ENCODE data around the gene SLC35B2. TPM values are rescaled to one million over a fixed set of nuclear protein-coding genes. Genes with fewer than 3 reads are reported as not detected.

Gene SLC35B2
- polyA plus RNA-seq, 3 donors: 46.7 to 56.2 (median 48.8) TPM

DNA sequence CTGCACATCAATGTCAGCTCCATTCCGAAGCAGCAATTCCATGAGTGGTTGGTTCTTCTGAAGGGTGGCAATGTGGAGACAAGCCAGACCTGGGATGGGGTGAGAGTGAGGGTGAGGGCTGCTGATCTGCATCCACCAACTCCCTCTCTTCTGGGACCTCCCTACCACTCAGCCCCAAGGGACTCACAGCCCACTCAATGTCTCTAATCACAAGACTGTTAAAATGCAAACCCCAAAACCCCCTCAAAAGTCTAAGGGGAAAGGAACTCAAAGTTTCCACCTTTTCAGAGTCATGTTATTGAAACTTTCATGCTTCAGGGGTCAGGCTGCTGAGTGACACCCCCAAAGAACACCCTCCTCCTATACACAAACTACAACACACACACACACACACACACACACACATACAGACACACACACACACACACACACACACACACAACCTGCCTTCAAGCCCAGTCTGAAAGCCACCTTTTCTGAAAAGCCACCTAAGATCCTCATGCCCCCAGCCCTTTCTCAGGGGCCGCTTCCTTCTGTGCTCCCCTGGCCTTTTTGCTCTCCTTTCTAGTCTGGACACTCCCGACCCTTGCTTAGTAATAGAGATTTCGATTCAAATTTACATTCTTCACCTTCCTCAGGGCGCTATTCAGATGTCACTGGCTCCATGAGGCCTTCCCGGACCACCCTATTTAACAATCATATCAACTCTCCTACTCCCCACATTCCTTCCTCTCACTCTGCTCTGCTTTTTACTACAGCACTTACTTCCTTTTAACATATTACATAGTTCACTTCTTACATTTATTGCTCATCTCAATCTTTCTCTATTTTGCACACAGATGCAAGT is 3.3 kb upstream of the SLC35B2 start:
- no peak for DNase-seq (ENCODE audit: extremely low read depth in 1 of 11, low read depth in 9 of 11, low spot score in 4 of 11)

DNA sequence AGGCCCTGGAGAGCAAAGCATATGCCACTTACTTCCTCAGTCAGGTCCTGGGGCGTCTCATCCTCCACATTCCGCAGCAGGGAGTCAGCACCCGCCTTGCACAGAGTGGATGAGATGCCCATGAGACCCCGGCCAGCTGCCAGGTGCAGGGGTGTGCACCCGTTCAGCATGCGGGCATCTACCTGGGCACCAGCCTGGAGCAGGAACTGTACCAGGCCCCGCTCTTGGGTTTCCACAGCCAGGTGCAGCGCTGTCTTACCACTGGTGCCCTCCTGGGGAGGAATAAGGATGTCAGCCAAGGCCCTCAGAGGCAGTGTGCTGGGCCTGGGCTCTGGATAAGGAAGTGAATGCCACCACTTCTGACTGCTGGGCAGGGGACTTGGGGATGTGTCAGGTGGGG is 2.7 kb upstream of the SLC35B2 start:
- no peak for DNase-seq (ENCODE audit: extremely low read depth in 1 of 11, low read depth in 9 of 11, low spot score in 4 of 11)

DNA sequence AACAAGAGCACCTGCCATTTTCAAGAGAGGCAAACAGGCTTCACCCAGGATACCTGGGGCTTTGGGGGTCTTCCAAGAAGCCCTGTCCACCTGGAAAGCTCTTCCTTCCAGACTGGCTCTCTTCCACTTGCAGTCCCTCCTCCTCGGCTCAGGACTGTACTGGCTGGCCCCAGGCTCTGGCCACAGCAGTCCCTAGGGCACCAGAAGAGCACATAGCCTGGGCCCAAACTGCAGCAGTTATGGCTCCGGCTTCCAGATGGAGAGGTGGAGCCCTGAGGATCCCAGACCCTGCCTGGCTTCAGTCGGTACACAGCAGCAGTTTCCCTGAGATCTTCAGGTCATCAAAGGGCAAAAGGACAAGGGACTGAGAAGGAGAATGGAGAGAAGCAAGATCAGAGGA is 1.6 kb upstream of the SLC35B2 start:
- DNase-seq (ENCODE audit: extremely low read depth in 1 of 11, low read depth in 9 of 11, low spot score in 4 of 11): no peak

DNA sequence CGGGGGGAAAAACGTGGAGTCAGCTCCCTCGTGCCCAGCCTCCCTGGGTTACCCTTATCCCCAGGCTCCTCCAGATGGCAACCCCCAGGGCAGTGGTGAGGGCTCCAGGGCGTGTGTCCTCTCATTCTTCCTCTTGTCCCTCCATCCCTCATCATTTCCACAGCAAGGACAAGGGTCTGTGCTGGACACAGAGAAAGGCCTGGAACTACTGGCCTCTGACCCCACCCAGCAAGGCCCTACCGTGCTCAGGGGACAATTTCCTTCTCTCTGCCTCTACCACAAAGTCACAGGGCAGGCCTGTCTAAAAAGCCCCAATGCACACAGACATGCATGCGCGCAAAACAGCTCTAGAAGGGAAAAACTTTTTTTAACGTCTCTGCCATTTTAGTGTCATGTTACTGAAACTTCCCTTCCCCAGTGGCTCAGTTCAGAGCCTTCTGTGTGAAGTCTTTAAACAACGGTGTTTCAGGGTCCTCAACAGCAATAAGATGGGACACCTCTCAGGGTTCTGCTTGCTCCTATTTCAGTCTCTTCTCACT is 1.1 kb upstream of the SLC35B2 start:
- no peak for DNase-seq (ENCODE audit: extremely low read depth in 1 of 11, low read depth in 9 of 11, low spot score in 4 of 11)

DNA sequence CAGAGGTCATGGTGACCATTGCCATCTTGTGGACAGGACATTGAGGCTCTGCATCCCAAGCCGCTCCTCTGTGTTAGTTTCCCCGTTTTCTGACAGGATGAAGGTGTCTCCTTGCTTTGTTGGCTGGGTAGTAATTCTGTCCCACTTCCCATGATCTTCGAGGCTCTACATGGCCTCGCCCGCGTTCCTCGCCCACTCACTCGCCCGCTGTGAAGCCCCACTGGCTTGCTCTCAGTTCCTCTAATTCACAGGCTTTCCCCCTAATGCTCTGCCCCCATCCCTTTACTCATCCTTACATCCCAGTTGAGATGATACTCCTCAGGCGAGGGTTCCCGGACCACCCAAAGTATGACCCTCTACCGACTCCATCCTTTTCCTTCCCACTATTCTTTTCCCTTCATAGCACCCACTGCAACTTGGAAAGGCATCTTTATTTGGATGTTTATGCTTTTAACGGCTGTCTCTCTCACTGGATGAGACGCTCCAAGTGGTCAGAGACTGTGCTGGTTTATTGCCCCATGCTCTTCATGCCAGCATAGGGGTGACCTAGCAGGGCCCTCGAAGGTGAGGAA is 511 bp upstream of the SLC35B2 start:
- DNase-seq (ENCODE audit: extremely low read depth in 1 of 11, low read depth in 9 of 11, low spot score in 4 of 11): no peak

DNA sequence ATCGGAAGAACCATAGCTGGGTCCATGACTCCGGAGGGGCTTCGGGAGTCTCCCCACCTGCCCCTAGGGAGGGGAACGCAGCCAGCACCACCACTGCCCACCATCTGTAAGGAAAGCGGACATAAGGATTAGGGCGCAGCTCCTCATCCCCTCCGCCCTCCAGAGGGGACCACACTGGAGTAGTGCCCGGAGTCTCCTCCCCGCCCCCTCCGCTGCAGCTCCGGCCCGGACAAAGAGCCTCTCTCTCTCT is 628 bp downstream of the SLC35B2 start:
- no peak for DNase-seq (ENCODE audit: extremely low read depth in 1 of 11, low read depth in 9 of 11, low spot score in 4 of 11)

DNA sequence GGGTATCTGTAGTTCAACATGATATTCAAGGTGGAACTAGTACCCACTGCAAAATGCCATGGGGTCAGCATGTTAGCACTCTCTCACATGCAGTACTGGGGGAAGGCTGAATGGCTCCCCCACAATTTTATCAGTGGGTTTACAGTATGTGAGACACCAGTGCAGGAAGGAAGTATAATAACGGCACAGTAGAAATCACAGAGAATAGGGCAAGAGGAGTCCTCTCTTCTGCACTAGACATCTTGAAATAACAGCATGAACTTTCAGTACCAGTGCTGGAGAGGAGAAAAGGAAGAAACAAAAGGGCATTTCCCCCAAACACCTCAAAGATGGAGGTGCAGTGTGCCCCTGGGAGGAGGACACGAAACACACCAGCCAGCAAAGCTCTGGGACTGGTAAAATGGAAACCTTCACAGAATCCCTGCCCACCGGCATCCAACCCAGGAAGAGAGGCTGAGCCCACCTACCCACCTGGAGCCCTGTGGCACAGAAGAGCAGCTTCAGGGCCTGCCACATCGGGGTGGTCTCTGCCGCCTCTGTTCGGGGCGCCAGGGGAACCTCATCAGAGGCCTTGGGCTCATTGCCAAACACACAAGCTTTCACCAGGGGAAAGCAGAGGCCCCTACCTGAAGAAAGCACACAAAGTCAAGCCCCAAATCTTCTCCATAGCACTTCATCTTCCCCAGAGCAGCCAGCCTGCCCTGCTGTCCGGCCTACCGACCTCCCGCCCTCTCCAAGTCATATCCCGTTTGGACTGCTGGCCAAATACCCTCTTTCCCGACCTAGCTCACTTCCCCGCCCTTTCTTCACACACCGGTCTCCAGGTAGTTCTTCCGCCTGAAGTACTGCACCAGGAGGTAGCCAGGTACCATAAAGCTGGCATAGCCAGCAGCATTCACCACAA is 1.2 kb downstream of the SLC35B2 start:
- DNase-seq (ENCODE audit: extremely low read depth in 1 of 11, low read depth in 9 of 11, low spot score in 4 of 11): no peak

DNA sequence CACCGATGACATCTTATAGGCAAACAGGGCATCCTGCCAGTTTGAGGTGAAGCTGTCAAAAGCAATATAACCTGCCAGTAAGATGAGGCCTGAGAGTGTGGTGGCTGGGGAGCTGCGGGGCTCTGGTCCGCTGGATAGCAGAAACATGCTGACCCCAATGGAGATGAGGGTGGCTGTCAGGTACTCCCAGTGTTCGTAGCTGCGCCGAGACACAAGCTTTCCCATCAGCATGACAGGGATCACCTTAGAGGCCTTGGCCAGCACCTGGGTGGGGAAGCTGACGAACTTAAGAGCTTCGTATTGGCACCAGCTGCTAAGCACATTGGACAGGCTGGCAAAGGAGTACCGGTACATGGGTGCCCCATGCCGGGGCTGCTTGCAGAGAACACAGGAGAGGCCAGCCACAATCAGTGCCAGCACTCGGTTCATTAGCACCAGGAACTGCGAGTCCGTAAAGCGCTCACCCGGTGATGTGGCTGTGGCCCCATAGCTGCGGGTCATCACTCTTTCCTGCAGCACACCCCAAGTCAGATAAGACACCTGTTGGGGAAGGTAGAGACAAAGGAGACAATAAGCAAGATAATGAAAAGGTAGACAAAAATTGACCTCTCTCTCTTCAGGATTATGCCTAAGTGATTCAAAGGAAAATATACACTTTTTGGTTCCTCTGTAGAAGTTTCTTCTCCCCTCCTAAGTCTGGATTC is 2.1 kb downstream of the SLC35B2 start:
- DNase-seq (ENCODE audit: extremely low read depth in 1 of 11, low read depth in 9 of 11, low spot score in 4 of 11): no peak

DNA sequence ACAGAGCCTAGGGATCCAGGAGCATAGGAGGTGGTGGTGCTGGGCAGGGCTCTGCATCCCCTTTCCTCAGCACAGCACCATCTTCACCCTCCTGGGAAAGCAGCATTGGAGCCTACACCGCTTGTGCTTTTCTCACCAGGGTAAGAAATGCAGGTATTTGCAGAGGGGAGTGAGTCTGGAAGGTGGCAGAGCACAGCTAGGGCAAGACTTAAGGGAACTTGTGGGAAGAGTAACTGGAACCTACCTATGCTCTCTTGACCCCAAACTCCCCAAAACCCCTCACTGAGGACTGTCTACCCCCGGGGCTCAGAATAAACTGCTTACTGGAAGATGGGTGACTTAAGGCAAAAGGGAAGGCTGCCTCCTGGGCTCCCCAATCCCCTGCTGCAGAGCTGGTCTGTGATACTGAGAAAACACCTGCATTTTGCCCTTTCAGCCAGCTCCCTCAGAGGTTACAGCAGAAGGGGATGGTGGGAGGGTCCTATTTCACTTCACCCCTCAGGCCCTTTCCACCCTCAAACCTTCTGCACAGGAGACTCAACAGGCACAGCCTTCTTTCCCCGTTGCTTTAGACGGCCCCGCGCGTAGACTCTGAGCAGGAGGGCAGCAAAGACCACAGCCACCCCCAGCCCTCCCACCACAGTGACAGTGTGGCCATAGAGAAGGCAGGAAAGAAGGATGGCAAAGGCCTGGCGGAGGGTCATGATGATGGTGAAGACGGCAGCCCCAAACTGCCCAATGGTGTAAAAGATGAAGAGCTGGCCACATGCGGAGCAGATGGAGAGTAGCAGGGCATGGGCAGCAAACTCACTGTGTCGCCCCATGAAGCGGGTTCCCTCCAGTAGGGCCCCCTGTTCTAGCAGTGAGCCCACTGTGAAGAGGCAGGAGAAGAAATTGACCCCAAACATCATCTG is 2.9 kb downstream of the SLC35B2 start:
- DNase-seq (ENCODE audit: extremely low read depth in 1 of 11, low read depth in 9 of 11, low spot score in 4 of 11): no peak

DNA sequence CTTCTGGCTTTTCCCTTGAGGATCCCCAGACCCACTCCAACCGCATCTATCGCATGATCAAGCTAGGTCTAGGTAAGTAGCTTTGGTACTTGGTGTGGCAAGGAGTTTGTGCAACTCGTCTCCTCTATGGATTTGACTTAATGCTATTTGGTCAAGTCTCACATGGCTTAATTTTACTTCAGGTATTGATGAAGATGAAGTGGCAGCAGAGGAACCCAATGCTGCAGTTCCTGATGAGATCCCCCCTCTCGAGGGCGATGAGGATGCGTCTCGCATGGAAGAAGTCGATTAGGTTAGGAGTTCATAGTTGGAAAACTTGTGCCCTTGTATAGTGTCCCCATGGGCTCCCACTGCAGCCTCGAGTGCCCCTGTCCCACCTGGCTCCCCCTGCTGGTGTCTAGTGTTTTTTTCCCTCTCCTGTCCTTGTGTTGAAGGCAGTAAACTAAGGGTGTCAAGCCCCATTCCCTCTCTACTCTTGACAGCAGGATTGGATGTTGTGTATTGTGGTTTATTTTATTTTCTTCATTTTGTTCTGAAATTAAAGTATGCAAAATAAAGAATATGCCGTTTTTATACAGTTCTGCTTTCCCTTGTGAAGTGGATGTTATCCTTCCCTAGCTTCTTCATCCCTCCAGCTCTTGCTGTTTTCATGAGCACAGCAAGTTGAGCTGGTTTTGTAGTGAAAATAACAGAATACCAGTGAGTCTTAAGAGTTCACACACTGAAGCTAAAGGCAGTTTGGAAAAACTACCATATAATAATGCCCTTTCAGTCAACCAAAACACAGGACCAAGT is 3.8 kb downstream of the SLC35B2 start:
- DNase-seq (ENCODE audit: extremely low read depth in 1 of 11, low read depth in 9 of 11, low spot score in 4 of 11): no peak

DNA sequence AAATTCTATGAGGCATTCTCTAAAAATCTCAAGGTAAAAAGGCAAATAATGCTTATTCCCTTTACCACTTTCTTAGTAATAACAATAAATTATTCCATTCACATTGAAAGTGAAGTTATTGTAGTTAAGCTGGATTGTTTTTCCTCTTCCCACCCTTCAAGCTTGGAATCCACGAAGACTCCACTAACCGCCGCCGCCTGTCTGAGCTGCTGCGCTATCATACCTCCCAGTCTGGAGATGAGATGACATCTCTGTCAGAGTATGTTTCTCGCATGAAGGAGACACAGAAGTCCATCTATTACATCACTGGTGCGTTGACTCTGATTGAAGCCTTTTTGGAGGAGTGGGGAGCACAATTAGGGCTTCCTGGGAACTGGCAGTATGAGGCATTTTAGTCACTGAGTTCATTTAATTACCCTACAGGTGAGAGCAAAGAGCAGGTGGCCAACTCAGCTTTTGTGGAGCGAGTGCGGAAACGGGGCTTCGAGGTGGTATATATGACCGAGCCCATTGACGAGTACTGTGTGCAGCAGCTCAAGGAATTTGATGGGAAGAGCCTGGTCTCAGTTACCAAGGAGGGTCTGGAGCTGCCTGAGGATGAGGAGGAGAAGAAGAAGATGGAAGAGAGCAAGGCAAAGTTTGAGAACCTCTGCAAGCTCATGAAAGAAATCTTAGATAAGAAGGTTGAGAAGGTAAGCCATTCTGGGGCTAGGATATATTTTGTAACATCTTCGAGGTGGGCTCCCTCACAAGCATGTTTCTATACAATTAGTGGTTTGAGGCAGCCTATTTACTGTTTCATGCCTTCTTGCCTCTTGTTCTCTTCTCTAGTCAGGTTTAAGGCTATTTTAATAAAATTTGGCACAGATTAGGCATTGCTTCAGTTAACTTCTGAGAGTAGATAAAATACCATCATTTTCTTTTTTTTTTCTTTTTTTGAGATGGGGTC is 5.5 kb downstream of the SLC35B2 start:
- no peak for DNase-seq (ENCODE audit: extremely low read depth in 1 of 11, low read depth in 9 of 11, low spot score in 4 of 11)

DNA sequence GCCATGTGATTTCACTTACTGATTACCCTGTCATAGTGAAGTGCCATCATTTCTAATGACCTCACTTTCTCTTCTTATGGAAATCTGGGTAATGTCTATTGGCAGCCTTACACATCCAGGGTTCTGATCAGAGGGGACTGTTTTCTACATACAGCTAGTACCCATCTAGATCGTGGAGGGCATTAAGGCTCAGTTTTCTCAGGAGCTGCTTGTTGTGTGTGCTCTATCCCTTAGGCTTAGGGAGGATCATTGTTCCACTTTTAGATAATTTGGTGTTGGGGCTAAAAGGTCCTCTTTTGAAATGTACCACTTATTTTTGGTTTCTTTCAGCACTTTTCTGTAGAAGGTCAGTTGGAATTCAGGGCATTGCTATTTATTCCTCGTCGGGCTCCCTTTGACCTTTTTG is 6.6 kb downstream of the SLC35B2 start:
- no peak for DNase-seq (ENCODE audit: extremely low read depth in 1 of 11, low read depth in 9 of 11, low spot score in 4 of 11)

DNA sequence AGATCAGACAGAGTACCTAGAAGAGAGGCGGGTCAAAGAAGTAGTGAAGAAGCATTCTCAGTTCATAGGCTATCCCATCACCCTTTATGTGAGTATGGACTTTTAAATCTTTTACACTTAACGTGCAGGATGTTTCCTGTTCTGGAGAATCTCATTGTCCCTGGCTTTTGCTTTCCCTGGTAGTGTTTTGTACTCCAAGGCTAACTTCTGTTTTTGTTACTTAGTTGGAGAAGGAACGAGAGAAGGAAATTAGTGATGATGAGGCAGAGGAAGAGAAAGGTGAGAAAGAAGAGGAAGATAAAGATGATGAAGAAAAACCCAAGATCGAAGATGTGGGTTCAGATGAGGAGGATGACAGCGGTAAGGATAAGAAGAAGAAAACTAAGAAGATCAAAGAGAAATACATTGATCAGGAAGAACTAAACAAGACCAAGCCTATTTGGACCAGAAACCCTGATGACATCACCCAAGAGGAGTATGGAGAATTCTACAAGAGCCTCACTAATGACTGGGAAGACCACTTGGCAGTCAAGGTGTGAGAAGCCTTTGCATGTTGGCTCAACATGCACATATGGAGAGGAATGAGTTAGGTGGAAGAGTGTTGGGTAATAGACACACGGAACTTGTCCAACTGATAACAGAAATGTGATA is 7.1 kb downstream of the SLC35B2 start:
- DNase-seq (ENCODE audit: extremely low read depth in 1 of 11, low read depth in 9 of 11, low spot score in 4 of 11): no peak

DNA sequence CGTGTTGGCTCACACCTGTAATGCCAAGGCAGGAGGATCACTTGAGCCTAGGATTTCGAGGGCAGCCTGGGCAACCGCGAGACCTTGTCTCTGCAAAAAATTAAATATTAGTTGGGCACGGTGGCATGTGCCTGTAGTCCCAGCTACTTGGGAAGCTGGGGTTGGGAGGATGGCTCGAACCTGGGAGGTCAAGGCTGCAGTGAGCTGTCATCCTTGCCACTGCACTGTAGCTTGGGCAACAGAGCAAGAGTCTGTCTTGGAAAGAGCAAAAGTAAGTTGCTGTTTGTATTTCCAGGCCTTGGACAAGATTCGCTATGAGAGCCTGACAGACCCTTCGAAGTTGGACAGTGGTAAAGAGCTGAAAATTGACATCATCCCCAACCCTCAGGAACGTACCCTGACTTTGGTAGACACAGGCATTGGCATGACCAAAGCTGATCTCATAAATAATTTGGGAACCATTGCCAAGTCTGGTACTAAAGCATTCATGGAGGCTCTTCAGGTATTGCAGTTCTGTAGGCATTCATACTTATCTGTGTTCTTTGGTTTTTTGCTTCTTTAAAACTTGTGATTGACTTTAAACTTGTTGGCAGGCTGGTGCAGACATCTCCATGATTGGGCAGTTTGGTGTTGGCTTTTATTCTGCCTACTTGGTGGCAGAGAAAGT is 8.1 kb downstream of the SLC35B2 start:
- DNase-seq (ENCODE audit: extremely low read depth in 1 of 11, low read depth in 9 of 11, low spot score in 4 of 11): no peak

DNA sequence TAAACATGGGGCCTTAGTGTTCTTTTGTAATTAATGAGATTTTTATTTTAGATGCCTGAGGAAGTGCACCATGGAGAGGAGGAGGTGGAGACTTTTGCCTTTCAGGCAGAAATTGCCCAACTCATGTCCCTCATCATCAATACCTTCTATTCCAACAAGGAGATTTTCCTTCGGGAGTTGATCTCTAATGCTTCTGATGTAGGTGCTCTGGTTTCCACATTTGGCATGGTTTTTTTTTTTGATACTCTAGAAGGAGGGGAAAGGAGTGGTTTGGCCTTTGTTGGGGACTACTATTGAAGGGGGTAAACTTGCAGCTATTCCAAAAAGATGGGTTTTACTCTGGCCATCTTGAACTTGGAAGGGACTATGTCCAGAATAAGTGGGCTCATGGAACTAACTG is 8.7 kb downstream of the SLC35B2 start:
- DNase-seq (ENCODE audit: extremely low read depth in 1 of 11, low read depth in 9 of 11, low spot score in 4 of 11): no peak
